Skeletal muscle cell (primary cell): Measurements from ENCODE around the gene STOM.

Experiments used
- DNase-seq: peaks from one replicate; pipeline ENCODE4 v3.0.0-alpha.2; 2010; ENCODE audit warnings: low read depth
- H3K4me3 ChIP-seq: 2 replicates; pipeline ENCODE4 v1.5.1; 2011; ENCODE audit warnings: low read depth, mild to moderate bottlenecking, control low read depth, low read length, moderate library complexity

The STOM gene

GRCh38 chr9:121353241-121354061 is 16.6 kb downstream of the STOM start:
- DNase-seq, result no peak
- no peak overlapping the region for H3K4me3 ChIP-seq

- H3K4me3 ChIP-seq, result no peak overlapping the region
- DNase-seq, result peak; percentile 80
Observed at GRCh38 chr9:121350993-121351561, 19.0 kb downstream of the STOM start.

- no peak for DNase-seq
- no peak overlapping the region for H3K4me3 ChIP-seq
Observed at GRCh38 chr9:121350036-121350435, 20.0 kb downstream of the STOM start.

GRCh38 chr9:121349009-121349408 is 21.0 kb downstream of the STOM start:
- no peak for DNase-seq
- no peak overlapping the region for H3K4me3 ChIP-seq

- H3K4me3 ChIP-seq, result no peak overlapping the region
- no peak for DNase-seq
Observed at GRCh38 chr9:121348221-121348620, 21.8 kb downstream of the STOM start.

GRCh38 chr9:121345070-121345469 is 25.0 kb downstream of the STOM start:
- H3K4me3 ChIP-seq, result no peak overlapping the region
- no peak for DNase-seq

GRCh38 chr9:121344184-121344583 is 25.9 kb downstream of the STOM start:
- DNase-seq, result no peak
- H3K4me3 ChIP-seq, result no peak overlapping the region

GRCh38 chr9:121340676-121341392 is 29.2 kb downstream of the STOM start:
- no peak for DNase-seq
- no peak overlapping the region for H3K4me3 ChIP-seq

GRCh38 chr9:121339437-121339836 is 30.6 kb downstream of the STOM start:
- no peak for DNase-seq
- H3K4me3 ChIP-seq, result no peak overlapping the region

- DNase-seq, result no peak
Observed at GRCh38 chr9:121336665-121337064, 33.4 kb downstream of the STOM start.

GRCh38 chr9:121333950-121334773 is 35.9 kb downstream of the STOM start:
- H3K4me3 ChIP-seq, result no peak overlapping the region
- no peak for DNase-seq

More at GRCh38 chr9:121336665-121337064, 33.4 kb downstream of the STOM start:
- no peak overlapping the region for H3K4me3 ChIP-seq

- H3K4me3 ChIP-seq, result no peak overlapping the region
- no peak for DNase-seq
Observed at GRCh38 chr9:121331992-121332685, 37.9 kb downstream of the STOM start.

GRCh38 chr9:121331549-121331948 is 38.5 kb downstream of the STOM start:
- no peak for DNase-seq
- no peak overlapping the region for H3K4me3 ChIP-seq

GRCh38 chr9:121328876-121329681 is 41.0 kb downstream of the STOM start:
- H3K4me3 ChIP-seq, result no peak overlapping the region
- DNase-seq, result no peak

- no peak overlapping the region for H3K4me3 ChIP-seq
- DNase-seq, result no peak
Observed at GRCh38 chr9:121328476-121328875, 41.6 kb downstream of the STOM start.

- DNase-seq, result no peak
- H3K4me3 ChIP-seq, result no peak overlapping the region
Observed at GRCh38 chr9:121326901-121327613, 43.0 kb downstream of the STOM start.

GRCh38 chr9:121326130-121326838 is 43.8 kb downstream of the STOM start:
- H3K4me3 ChIP-seq, result no peak overlapping the region
- DNase-seq, result peak; percentile 73
